Chondrocyte (in vitro differentiated cells): ENCODE measurements around the gene TNNT2. TPM values are rescaled to one million over a fixed set of nuclear protein-coding genes. Genes with fewer than 3 reads are reported as not detected.
A peak's percentile ranks its signal among the peaks of the same experiment; 100 is the strongest.

ENCODE experiments used
- DNase-seq: peaks from one replicate; pipeline ENCODE4 v3.0.0; 2021; ENCODE audit warnings: mixed read lengths, low spot score
- H3K27ac Mint-ChIP-seq: one replicate; pipeline ENCODE4 v1.8.0; 2021; ENCODE audit warnings: mild to moderate bottlenecking, moderate library complexity, mixed read lengths; ENCODE audit not compliant: unreplicated experiment
- H3K27me3 Mint-ChIP-seq: 2 replicates; pipeline ENCODE4 v1.8.0; 2021; ENCODE audit warnings: low read depth, mixed read lengths
- H3K36me3 Mint-ChIP-seq: 2 replicates; pipeline ENCODE4 v1.8.0; 2021; ENCODE audit warnings: low read depth, mixed read lengths
- H3K4me1 Mint-ChIP-seq: 2 replicates; pipeline ENCODE4 v1.8.0; 2021; ENCODE audit warnings: low read depth, mild to moderate bottlenecking, mixed read lengths
- H3K4me3 Mint-ChIP-seq: one replicate; pipeline ENCODE4 v1.8.0; 2021; ENCODE audit warnings: mild to moderate bottlenecking, moderate library complexity, mixed read lengths; ENCODE audit not compliant: unreplicated experiment
- H3K9me3 Mint-ChIP-seq: 2 replicates; pipeline ENCODE4 v1.8.0; 2021; ENCODE audit warnings: low read depth, mixed read lengths
- CTCF ChIP-seq: fragments of 200-600 bp; sonication (generic); IDR thresholded peaks from 2 replicates; pipeline ENCODE4 v1.5.0; 2021; ENCODE audit warnings: antibody characterized with exemption, mild to moderate bottlenecking, moderate library complexity
- total RNA-seq: library from RNA; stranded (reverse); gene quantifications from 3 replicates; pipeline ENCODE4 v1.2.1, GENCODE V29; 2021

The TNNT2 gene
- total RNA-seq, 1 donor from 2014 or later: 21.6 TPM

GRCh38 chr1:201357636-201358348 lies 19.7 kb downstream of the TNNT2 start:
- no peaks in the 10 kb centered on the region for H3K9me3 Mint-ChIP-seq
- peaks cover 5% of the 10 kb centered on the region for H3K27me3 Mint-ChIP-seq
- TF ChIP-seq CTCF: no peak
- H3K27ac Mint-ChIP-seq: no peak overlapping the region
- no peak overlapping the region for H3K4me3 Mint-ChIP-seq
- no peaks in the 10 kb centered on the region for H3K36me3 Mint-ChIP-seq
- DNase-seq: peak; percentile 62
- H3K4me1 Mint-ChIP-seq: peaks cover 12% of the 10 kb centered on the region

DNA sequence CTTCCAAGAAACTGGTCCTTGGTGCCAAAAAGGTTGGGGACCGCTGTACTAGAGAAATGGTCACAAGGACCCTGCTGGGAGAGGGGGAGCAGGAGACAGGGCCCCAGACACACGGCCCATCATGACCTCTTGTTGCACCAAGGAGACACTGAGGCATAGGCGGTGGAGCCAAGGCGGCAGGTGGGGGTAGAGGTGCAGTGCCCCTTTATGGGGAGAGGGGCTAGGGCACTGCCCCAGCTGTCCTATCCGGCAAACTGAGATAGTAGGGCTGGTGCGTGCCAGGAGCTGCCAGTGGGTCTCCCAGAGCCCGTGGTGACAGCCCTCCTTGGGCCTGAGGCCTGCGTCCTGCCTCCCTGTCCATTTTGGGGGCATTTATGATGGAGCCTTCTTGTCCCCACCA lies 20.3 kb downstream of the TNNT2 start:
- Mint-ChIP-seq H3K27me3 (peaks cover 6% of the 10 kb centered on the region), H3K36me3 (peaks cover 1% of the 10 kb centered on the region), H3K27ac (no peak overlapping the region), H3K4me3 (no peak overlapping the region), H3K9me3 (no peaks in the 10 kb centered on the region), H3K4me1 (peaks cover 12% of the 10 kb centered on the region)
- peak; percentile 57 for DNase-seq
- no peak for TF ChIP-seq CTCF

DNA sequence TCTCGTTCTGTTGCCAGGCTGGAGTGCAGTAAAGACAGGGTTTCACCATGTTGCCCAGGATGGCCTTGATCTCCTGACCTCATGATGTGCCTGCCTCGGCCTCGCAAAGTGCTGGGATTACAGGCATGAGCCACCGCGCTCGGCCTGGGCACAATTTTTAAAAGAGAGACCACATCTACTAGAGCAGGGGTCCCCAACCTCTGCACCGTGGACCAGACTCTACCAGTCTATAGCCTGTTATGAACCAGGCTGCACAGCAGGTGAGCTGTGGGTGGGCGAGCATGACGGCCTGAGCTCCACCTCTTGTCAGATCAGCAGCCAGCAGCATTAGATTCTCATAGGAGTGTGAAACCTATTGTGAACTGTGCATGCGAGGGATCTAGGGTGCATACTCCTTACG lies 20.8 kb downstream of the TNNT2 start:
- Mint-ChIP-seq H3K4me1 (peaks cover 12% of the 10 kb centered on the region), H3K27me3 (peaks cover 9% of the 10 kb centered on the region), H3K27ac (no peak overlapping the region), H3K4me3 (no peak overlapping the region), H3K9me3 (no peaks in the 10 kb centered on the region), H3K36me3 (peaks cover 3% of the 10 kb centered on the region)
- peak; percentile 29 for DNase-seq
- no peak for TF ChIP-seq CTCF

- Mint-ChIP-seq H3K27me3 (peaks cover 12% of the 10 kb centered on the region), H3K9me3 (no peaks in the 10 kb centered on the region), H3K36me3 (peaks cover 3% of the 10 kb centered on the region), H3K27ac (no peak overlapping the region), H3K4me3 (no peak overlapping the region), H3K4me1 (peaks cover 12% of the 10 kb centered on the region)
- peak; percentile 38 for DNase-seq
- no peak for TF ChIP-seq CTCF
Measured at GRCh38 chr1:201356236-201356635, 21.2 kb downstream of the TNNT2 start.

GRCh38 chr1:201355471-201355870 lies 22.0 kb downstream of the TNNT2 start:
- TF ChIP-seq CTCF: no peak
- no peak overlapping the region for H3K27ac Mint-ChIP-seq
- H3K4me1 Mint-ChIP-seq: peaks cover 12% of the 10 kb centered on the region
- no peak overlapping the region for H3K4me3 Mint-ChIP-seq
- no peaks in the 10 kb centered on the region for H3K9me3 Mint-ChIP-seq
- peaks cover 16% of the 10 kb centered on the region for H3K27me3 Mint-ChIP-seq
- peak; percentile 10 for DNase-seq
- H3K36me3 Mint-ChIP-seq: peaks cover 3% of the 10 kb centered on the region
